ENCODE results near the gene LRRTM4.
"Not testable (repeated sequence)": the region's sequence is repeated elsewhere in the genome, so short reads cannot be mapped to it uniquely, and the experiment has no call there.

The LRRTM4 gene

GRCh38 chr2:77314721-77315120 is 207.5 kb downstream of the LRRTM4 start:
- DNase-seq (ENCODE audit: low read depth) = no peak

GRCh38 chr2:77310416-77310815 is 211.8 kb downstream of the LRRTM4 start:
- no peak for DNase-seq (ENCODE audit: low read depth)

GRCh38 chr2:77309725-77310124 is 212.5 kb downstream of the LRRTM4 start:
- no peak for DNase-seq (ENCODE audit: low read depth)

- no peak for DNase-seq (ENCODE audit: low read depth)
Observed at GRCh38 chr2:77301441-77301840, 220.7 kb downstream of the LRRTM4 start.

- DNase-seq (ENCODE audit: low read depth) = no peak
Observed at GRCh38 chr2:77296791-77297190, 225.4 kb downstream of the LRRTM4 start.

GRCh38 chr2:77294474-77294873 is 227.7 kb downstream of the LRRTM4 start:
- no peak for DNase-seq (ENCODE audit: low read depth)

- DNase-seq (ENCODE audit: low read depth) = no peak
Observed at GRCh38 chr2:77284353-77284752, 237.8 kb downstream of the LRRTM4 start.

- no peak for DNase-seq (ENCODE audit: low read depth)
Observed at GRCh38 chr2:77271262-77271661, 250.9 kb downstream of the LRRTM4 start.

- DNase-seq (ENCODE audit: low read depth) = no peak
Observed at GRCh38 chr2:77270433-77270832, 251.7 kb downstream of the LRRTM4 start.

GRCh38 chr2:77268626-77269025 is 253.6 kb downstream of the LRRTM4 start:
- no peak for DNase-seq (ENCODE audit: low read depth)

- no peak for DNase-seq (ENCODE audit: low read depth)
Observed at GRCh38 chr2:77232909-77233425, 289.2 kb downstream of the LRRTM4 start.

- DNase-seq (ENCODE audit: low read depth) = no peak
Observed at GRCh38 chr2:77228391-77228790, 293.8 kb downstream of the LRRTM4 start.

- DNase-seq (ENCODE audit: low read depth) = no peak
Observed at GRCh38 chr2:77210725-77211124, 311.5 kb downstream of the LRRTM4 start.

GRCh38 chr2:77207331-77207730 is 314.8 kb downstream of the LRRTM4 start:
- DNase-seq (ENCODE audit: low read depth) = no peak

GRCh38 chr2:77201755-77202154 is 320.4 kb downstream of the LRRTM4 start:
- no peak for DNase-seq (ENCODE audit: low read depth)

- no peak for DNase-seq (ENCODE audit: low read depth)
Observed at GRCh38 chr2:77199411-77199810, 322.8 kb downstream of the LRRTM4 start.

GRCh38 chr2:77193858-77194448 is 328.2 kb downstream of the LRRTM4 start:
- DNase-seq (ENCODE audit: low read depth) = no peak

- DNase-seq (ENCODE audit: low read depth) = no peak
Observed at GRCh38 chr2:77192811-77193289, 329.3 kb downstream of the LRRTM4 start.

- DNase-seq (ENCODE audit: low read depth) = no peak
Observed at GRCh38 chr2:77191665-77192064, 330.5 kb downstream of the LRRTM4 start.

GRCh38 chr2:77190721-77191346 is 331.3 kb downstream of the LRRTM4 start:
- DNase-seq (ENCODE audit: low read depth) = no peak

- no peak for DNase-seq (ENCODE audit: low read depth)
Observed at GRCh38 chr2:77185052-77185451, 337.1 kb downstream of the LRRTM4 start.

GRCh38 chr2:77179297-77179696 is 342.9 kb downstream of the LRRTM4 start:
- DNase-seq (ENCODE audit: low read depth) = no peak

GRCh38 chr2:77175266-77175780 is 346.9 kb downstream of the LRRTM4 start:
- DNase-seq (ENCODE audit: low read depth) = not testable (repeated sequence)

Measured in HS-27A (cell line).